ENCODE measurements around the gene RASAL2.

- TF ChIP-seq CTCF (IDR thresholded peaks at IDR 0.05) (no peak), POLR2A (IDR thresholded peaks at IDR 0.05) (no peak)
Observed at GRCh38 chr1:178503849-178504248, 409.9 kb downstream of the RASAL2 start.
